T47D (cell line): ENCODE data around the gene ZNF654.
A peak's percentile ranks its signal among the peaks of the same experiment; 100 is the strongest.
"Not testable (repeated sequence)": the region's sequence is repeated elsewhere in the genome, so short reads cannot be mapped to it uniquely, and the experiment has no call there.

Experiments
- DNase-seq, 2 experiments: peaks; one replicate each; pipeline versions ENCODE4 v3.0.0 to v3.0.0-alpha.2; 2011 to 2012; ENCODE audit warnings: low read depth in 1 of 2, low spot score in 1 of 2
- JUND ChIP-seq: IDR thresholded peaks from 2 replicates; pipeline ENCODE4 v1.6.1; 2012; ENCODE audit warnings: low read depth
- in situ Hi-C: cut with HindIII; loops from 2 replicates; pipeline ENCODE4 v1.10.0; 2016; ENCODE audit warnings: low sequenced_read_pairs, low pct_unique_long_range_greater_than_20kb

The ZNF654 gene

DNA sequence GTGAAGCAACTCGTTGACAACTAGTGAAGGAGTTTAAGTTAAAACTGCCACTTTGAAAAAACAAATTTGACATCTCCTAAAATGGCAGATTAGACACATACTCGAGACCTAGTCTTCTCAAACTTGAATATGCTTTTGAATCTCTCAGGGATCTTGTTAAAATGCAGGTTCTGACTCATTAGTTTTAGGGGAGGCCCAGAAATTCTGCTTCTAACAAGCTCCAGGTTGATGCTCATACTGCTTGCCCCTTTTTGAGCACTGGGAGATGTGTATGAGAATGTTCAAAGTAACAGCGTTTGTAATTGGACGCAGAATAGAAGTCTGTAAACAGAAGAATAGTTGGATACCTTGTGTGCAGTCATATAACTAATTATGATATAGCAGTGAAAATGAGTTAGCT lies 92.3 kb downstream of the ZNF654 start:
- in situ Hi-C loops, result no loop called here
- no peak for TF ChIP-seq JUND
- no peak for DNase-seq

DNA sequence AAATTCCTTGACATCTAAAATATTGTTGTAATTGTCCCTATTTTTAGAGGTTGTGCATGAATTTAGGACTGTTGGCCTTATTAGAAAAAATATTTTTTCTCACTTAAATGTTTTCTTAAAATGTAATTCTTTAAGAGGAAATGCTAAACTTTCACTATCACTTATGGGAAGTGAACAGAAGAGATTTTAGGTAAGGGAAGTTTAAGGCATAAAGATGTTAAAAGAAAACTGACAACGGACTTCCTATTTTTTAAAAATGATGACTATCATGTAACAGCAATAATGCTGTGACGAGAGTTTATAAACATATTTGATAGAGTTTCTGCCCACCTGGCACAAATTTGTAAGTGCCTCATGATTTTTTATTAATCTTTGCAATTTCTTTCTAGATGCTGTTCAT lies 93.8 kb downstream of the ZNF654 start:
- TF ChIP-seq JUND, result no peak
- no peak for DNase-seq
- in situ Hi-C loops, result no loop called here

DNA sequence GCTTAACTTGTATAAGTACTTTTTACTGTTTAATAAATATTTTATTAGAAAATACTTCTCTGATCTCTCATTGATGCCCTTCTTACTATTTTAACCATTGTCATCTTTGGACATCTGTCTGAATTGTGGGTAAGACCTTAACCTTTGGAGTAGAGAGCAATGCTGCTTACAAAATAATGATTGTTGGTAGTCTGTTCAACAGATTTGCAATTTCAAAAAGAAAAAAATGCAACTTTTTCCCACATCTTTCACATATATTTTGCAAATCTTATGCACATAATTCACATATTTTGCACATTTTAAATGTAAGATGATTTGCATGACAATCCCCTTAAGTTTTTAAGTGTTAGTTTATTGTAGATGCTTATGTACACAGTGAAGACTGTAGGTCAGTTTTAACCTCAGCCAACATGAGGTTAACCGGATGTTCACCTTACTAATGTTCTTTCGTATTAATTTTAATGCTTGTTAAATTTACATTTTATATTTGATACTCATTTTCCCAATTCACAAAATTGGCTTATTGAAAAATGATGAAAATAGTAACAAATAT lies 107.4 kb downstream of the ZNF654 start:
- in situ Hi-C loops, result no loop called here

DNA sequence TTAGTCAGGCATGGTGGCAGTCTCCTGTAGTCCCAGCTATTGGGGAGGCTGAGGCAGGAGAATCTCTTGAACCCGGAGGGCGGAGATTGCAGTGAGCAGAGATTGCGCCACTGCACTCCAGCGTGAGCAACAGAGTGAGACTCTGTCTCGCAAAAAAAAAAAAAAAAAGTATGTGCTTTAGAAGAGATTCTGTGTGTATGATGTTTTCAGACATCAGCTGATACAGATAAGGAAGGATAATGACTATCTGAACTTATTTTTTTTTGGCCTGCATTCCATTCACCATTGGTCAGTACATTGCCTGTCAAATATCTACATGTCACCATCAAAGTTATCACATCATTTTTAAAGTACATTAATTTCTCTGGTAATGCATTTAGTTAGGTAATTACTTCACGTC lies 108.1 kb downstream of the ZNF654 start:
- in situ Hi-C loops, result no loop called here
- TF ChIP-seq JUND, result no peak

More for the DNA sequence above, 107.4 kb downstream of the ZNF654 start:
- no peak for DNase-seq
- TF ChIP-seq JUND, result no peak

DNA sequence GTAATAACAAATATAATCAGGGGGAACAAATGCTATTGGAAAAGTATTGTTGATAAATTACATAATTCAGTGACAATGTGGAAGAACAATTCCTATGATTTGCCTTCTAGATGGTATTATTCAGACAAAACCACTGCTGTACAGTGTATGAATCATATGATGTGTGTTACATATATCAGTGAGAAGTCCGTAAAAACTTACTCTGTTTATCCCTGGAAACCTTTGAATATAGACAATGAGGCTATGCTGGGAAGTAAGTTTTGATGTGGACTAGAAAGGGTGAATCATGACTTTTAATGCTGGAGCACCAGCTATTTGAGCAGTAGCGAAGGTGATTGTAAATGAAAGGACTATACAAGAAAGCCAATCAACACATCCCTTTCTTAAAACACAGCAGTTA lies 108.6 kb downstream of the ZNF654 start:
- in situ Hi-C loops, result no loop called here

More for the DNA sequence above, 108.1 kb downstream of the ZNF654 start:
- no peak for DNase-seq

DNA sequence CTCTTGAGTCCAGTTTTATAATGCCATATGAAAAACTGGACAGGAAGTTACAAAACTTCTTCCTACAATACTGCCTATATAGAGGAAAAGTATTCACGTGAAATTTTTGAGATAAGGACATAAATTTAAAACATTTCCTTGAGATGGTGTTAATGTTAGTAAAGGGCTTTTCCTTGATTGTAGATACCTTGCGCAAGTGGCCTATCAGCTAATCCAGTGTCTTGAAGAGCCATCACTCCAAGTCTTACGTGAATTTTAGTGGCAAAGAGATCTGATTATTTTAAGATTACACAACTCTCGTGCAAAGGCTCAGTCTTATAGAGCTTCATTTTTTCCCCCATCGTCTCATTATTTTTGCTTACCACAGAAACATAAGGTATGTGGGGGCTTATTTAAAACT lies 109.1 kb downstream of the ZNF654 start:
- no peak for TF ChIP-seq JUND
- in situ Hi-C loops, result no loop called here
- no peak for DNase-seq

More for the DNA sequence above, 108.6 kb downstream of the ZNF654 start:
- no peak for DNase-seq
- no peak for TF ChIP-seq JUND

DNA sequence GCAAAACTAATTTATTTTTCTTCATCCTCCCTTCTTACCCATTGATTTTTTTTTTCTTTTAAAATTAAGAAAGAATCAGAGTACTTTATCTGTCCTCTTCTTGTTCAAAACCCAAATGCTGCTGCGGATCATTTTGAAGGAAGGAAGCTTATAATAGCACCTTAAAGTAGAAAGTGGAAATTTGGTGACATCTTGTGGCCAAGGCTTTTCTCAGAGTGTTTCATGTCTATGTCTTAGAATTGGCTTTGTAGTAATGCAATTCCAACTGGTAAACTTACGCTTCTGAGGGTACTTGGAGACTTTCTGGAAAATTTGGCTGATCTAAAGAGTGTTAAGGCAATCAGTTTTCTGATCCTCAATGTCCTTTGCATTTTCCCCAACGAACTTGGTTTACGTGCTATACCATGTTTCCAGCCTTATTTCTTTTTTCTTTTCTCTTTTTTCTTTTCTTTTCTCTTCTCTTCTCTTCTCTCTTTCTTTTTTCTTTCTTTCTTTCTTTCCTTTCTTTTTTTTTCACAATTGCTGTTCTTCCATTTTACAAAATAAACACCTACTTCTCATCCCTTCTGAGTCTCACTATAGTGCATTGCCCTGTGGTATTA lies 121.4 kb downstream of the ZNF654 start:
- peak; percentile 16 to 58 for DNase-seq
- in situ Hi-C loops, result no loop called here
- TF ChIP-seq JUND, result no peak

DNA sequence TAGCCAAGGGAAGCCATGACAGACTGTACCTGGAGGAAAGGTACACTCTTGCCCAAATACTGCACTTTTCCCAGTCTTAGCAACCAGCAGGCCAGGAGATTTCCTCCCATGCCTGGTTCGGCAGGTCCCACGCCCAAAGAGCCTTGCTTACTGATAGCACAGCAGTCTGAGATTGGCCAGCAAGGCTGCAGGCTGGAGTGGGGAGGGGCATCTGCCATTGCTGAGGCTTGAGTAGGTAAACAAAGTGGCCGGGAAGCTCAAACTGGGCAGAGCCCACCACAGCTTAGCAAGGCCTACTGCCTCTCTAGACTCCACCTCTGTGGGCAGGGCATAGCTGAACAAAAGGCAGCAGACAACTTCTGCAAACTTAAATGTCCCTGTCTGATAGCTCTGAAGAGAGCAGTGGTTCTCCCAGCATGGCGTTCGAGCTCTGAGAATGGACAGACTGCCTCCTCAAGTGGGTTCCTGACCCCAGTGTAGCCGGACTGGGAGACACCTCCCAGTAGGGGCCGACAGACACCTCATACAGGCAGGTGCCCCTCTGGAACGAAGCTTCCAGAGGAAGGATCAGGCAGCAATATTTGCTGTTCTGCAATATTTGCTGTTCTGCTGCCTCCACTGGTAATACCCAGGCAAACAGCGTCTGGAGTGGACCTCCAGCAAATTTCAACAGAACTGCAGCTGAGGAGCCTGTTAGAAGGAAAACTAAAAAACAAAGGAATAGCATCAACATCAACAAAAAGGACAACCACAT lies 123.3 kb downstream of the ZNF654 start:
- in situ Hi-C loops, DNase-seq: not testable (repeated sequence)

DNA sequence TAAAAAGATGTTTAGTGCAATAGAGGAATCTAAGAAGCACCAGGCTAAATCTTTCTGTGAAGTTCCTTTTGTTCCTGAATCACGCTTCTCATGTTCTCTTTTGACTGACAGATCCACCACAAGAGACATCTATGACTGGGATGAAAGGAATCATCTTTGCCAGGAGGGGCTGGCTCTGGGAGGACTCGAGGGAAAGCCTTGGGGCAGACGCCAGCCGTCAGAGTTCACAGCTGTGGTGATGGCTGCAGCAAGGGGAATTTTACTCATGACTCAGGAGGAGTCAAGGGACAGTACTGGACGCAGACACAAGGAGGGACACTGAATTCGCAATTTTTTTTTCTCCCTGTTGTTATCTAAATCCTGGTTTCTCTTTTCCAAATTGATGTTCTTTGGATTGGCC lies 129.4 kb downstream of the ZNF654 start:
- no peak for TF ChIP-seq JUND
- DNase-seq, result no peak
- in situ Hi-C loops, result no loop called here

DNA sequence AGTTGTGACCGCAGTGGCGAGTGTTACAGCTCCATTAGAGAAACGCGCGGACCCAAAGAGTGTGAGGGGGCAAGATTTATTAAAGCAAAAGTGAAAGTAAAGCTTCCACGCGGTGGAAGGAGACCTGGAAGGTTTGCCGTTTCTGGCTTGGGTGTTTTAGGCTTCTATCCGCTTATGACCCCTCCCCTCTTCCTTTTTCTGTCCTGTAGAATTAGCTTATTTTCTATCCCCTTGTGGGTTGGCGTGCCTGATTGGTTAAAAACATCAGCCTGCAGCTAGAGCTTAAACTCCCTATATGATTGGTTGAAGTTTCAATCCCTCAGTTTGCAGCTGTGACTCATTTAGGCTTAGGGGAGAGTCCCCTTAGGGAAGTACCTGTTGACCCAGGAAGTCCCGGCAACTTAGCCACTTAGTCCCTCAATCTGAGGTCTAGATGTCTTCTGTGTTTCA lies 130.3 kb downstream of the ZNF654 start:
- DNase-seq, result no peak
- in situ Hi-C loops, result no loop called here
- no peak for TF ChIP-seq JUND

DNA sequence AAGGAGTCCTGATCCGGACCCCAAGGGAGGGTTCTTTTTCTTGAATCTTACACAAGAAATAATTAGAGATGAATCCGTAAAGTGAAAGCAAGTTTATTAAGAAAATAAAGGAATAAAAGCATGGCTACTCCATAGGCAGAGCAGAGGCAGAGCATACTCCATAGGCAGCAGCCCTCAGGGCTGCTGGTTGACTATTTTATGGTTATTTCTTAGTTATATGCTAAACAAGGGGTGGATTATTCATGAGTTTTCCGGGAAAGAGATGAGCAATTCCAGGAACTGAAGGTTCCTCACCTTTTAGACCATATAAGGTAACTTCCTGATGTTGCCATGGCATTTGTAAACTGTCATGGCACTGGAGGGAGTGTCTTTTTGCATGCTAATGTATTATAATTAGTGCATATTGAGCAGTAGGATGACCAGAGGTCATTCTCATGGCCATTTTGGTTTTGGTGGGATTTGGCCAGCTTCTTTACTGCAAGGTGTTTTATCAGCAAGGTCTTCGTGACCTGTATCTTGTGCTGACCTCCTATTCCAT lies 132.9 kb downstream of the ZNF654 start:
- DNase-seq, result no peak
- in situ Hi-C loops, result no loop called here
- TF ChIP-seq JUND, result no peak

DNA sequence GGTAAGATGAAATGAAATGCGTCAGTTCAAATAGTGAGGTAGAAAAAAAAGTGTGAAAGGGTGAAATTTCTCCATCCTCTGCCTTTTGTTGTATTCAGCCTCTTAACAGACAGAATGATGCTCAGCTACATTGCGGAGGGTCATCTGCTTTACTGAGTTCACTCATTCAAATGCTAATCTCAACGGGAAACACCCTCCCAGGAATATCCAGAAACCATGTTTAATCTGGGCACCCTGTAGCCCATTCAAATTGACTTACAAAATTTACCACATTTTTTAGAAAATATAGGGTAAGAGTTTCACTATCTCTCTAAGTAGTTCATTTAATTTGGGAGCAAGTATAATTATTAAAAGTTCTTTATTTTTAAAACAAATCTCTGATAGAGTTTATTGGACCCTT lies 133.6 kb downstream of the ZNF654 start:
- DNase-seq, result no peak
- in situ Hi-C loops, result no loop called here
- TF ChIP-seq JUND, result no peak
